ENCODE results near the gene RAB7B.
"Not testable (repeated sequence)": the region's sequence is repeated elsewhere in the genome, so short reads cannot be mapped to it uniquely, and the experiment has no call there.

Gene RAB7B, protein sequence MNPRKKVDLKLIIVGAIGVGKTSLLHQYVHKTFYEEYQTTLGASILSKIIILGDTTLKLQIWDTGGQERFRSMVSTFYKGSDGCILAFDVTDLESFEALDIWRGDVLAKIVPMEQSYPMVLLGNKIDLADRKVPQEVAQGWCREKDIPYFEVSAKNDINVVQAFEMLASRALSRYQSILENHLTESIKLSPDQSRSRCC

DNA sequence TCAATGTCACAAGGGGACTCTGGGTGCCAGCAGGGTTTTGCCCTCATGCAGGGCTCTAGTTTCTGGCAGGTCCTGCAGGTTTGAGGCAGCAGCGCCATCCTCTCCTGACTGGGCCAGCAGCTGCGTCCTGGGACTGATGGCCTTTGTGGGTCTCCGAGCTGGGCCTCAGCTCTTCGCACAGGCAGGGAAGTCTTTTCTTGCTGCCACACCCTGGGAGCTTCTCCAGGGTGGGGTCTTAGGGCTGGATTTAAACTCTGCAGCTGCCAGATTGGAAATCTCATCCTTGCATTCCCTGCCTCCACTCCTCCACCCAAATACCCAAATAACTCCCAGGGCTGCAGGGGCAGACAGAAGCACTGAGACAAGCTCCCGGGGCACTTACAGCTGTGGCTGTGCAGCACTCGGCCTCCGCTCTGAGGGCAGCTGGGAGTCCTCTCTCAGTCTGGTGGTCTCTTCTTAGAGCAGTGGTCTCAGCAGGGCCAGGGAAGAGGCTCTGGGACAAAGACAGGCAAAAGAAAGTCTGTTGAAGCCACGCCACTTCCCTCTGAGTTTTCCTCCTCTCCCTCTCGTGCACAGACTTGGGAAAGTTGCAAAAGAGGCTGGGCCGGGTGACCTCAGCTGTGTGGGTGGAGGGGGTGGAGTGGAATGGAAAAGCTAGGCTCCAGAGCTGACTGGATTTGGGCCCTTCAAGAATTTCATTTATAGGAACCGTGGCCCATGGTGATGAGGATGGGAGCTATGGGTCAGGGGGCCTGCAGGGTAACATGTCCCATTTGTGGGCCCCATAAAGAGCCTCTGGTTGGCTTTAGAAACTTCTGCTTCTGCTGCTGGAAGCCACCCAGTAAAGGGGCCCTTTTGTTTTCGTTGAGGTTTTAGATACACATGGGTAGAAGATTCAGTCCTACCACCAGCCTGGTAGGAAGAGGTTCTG, at the start of gene RAB7B:
Gene RAB7B, minus strand, starts transcription at position 525 of the 931 bp plus-strand sequence. CDS start 9,260 bp downstream, outside the sequence.
- Histone ChIP-seq H3K4me1 (ENCODE audit: control insufficient read depth in 5 of 5, insufficient read depth in 5 of 5, low read length in 5 of 5) (peaks cover 8 to 63% (median 48%) of the 10 kb centered on the region in 5 donors), H3K9ac (ENCODE audit: low read length in 5 of 5) (peak within 1 kb of the TSS; percentile 56 to 83 (median 76)), H3K27me3 (ENCODE audit: control insufficient read depth in 5 of 5, insufficient read depth in 4 of 5, low read length in 5 of 5) (no peaks in the 10 kb centered on the region), H3K9me3 (ENCODE audit: control insufficient read depth in 5 of 5, low read length in 5 of 5) (no peaks in the 10 kb centered on the region), H3K36me3 (ENCODE audit: control insufficient read depth in 5 of 5, insufficient read depth in 5 of 5, low read length in 5 of 5) (no peaks in the 10 kb centered on the region), H3K4me3 (ENCODE audit: low read depth in 1 of 5, low read length in 5 of 5) (peak within 1 kb of the TSS; percentile 64 to 76 (median 70)), H3K27ac (ENCODE audit: low read depth, low read length) (peak within 1 kb of the TSS; percentile 82)

DNA sequence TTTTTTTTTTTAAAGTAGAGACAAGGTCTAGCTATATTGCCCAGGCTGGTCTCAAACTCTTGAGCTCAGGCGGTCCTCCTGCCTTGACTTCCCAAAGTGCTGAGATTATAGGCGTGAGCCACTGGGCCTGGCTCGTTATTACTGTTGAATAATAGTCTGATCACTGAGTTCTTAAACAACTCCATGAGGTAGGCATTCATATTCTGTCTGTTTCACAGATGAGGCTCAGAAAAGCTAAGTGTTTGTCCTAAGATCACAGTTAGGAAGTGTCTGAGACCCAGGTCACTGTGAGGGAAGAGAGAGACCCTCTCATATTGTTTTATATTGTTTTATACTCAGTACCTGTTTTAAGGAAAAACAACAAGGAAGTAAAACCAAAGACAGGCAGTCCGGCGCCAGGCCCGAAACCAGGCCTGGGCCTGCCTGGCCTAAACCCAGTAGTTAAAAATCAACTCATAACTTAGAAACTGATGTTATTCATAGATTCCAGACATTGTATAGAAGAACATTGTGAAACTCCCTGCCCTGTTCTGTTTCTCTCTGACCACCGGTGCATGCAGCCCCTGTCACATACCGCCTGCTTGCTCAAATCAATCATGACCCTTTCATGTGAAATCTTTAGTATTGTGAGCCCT, 49.2 kb upstream of the RAB7B start:
- not testable (repeated sequence) for H3K9me3 ChIP-seq (ENCODE audit: control insufficient read depth in 5 of 5, low read length in 5 of 5); H3K27ac ChIP-seq (ENCODE audit: low read depth, low read length)

DNA sequence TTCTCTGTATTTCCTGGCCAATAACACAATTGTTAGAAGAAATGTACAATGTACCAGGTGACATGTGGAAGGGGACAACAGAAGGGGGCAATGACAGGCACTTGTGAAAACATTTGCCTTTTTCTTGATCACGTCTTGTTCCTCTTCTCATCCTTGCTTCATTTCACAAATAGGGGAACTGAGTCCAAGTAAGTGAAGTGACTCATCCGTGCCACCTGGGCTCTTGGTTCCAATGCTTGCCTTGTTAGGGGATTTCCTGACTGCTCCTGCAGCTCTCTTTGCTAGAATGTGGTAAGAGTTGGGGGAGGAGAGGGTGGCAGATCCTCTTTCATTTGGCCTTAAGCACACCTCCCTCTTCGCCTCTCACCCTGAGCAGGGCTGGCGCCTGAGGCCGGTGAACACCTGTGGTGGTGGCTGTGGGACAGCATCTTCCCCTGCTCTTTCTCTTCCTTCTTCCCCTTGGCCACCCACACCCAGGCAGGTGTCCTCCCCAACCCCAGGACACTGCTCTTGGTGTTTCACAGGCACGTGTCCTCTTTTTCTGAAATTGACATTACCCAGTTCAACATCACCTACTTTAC, 47.5 kb upstream of the RAB7B start:
- H3K27me3 ChIP-seq (ENCODE audit: control insufficient read depth in 5 of 5, insufficient read depth in 4 of 5, low read length in 5 of 5): no peaks in the 10 kb centered on the region
- H3K9ac ChIP-seq (ENCODE audit: low read length in 5 of 5): no peak overlapping the region
- H3K9me3 ChIP-seq (ENCODE audit: control insufficient read depth in 5 of 5, low read length in 5 of 5): no peaks in the 10 kb centered on the region
- no peak overlapping the region for H3K4me3 ChIP-seq (ENCODE audit: low read depth in 1 of 5, low read length in 5 of 5)
- no peaks in the 10 kb centered on the region for H3K36me3 ChIP-seq (ENCODE audit: control insufficient read depth in 5 of 5, insufficient read depth in 5 of 5, low read length in 5 of 5)
- peaks cover 0 to 13% (median 8%) of the 10 kb centered on the region in 5 donors for H3K4me1 ChIP-seq (ENCODE audit: control insufficient read depth in 5 of 5, insufficient read depth in 5 of 5, low read length in 5 of 5)
- no peak overlapping the region for H3K27ac ChIP-seq (ENCODE audit: low read depth, low read length)

More for the DNA sequence above, 49.2 kb upstream of the RAB7B start:
- not testable (repeated sequence) for H3K36me3 ChIP-seq (ENCODE audit: control insufficient read depth in 5 of 5, insufficient read depth in 5 of 5, low read length in 5 of 5); H3K4me3 ChIP-seq (ENCODE audit: low read depth in 1 of 5, low read length in 5 of 5); H3K27me3 ChIP-seq (ENCODE audit: control insufficient read depth in 5 of 5, insufficient read depth in 4 of 5, low read length in 5 of 5); H3K9ac ChIP-seq (ENCODE audit: low read length in 5 of 5)
- H3K4me1 ChIP-seq (ENCODE audit: control insufficient read depth in 5 of 5, insufficient read depth in 5 of 5, low read length in 5 of 5): peaks cover 0 to 13% (median 8%) of the 10 kb centered on the region in 5 donors

DNA sequence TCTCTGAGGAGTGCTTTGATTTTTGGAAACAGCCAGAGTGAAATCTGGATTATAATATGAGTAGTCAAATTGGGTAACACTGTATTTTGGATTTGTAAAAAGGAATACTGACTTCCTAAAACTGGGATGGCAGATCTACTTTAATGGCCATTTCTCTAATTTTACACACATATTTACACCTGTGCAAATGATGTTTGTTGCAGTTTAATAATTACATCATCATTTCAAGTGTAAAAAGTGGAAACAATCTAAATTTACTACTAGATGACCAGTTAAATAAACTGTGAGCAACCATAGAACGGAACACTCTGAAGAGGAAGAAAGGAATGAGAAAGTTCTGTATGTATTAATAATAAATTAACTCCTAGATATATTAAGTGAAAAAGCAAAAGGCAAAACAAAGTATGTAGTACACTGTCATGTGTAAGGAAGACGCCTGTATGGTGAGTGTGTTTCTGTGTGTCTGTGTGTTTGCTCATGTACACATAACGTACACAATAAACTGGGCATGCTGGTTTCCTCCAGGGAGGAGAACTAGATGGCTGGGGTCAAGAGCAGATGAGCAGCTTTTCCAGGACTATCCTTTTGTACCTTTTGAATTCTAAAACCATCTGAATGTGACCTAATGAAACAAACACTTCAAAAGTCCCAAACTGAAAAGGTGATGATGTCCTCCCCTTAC, 46.9 kb upstream of the RAB7B start:
- Histone ChIP-seq H3K27me3 (ENCODE audit: control insufficient read depth in 5 of 5, insufficient read depth in 4 of 5, low read length in 5 of 5) (no peaks in the 10 kb centered on the region), H3K4me3 (ENCODE audit: low read depth in 1 of 5, low read length in 5 of 5) (no peak overlapping the region), H3K9me3 (ENCODE audit: control insufficient read depth in 5 of 5, low read length in 5 of 5) (no peaks in the 10 kb centered on the region), H3K9ac (ENCODE audit: low read length in 5 of 5) (no peak overlapping the region), H3K4me1 (ENCODE audit: control insufficient read depth in 5 of 5, insufficient read depth in 5 of 5, low read length in 5 of 5) (peaks cover 0 to 13% (median 8%) of the 10 kb centered on the region in 5 donors), H3K36me3 (ENCODE audit: control insufficient read depth in 5 of 5, insufficient read depth in 5 of 5, low read length in 5 of 5) (no peaks in the 10 kb centered on the region), H3K27ac (ENCODE audit: low read depth, low read length) (no peak overlapping the region)

DNA sequence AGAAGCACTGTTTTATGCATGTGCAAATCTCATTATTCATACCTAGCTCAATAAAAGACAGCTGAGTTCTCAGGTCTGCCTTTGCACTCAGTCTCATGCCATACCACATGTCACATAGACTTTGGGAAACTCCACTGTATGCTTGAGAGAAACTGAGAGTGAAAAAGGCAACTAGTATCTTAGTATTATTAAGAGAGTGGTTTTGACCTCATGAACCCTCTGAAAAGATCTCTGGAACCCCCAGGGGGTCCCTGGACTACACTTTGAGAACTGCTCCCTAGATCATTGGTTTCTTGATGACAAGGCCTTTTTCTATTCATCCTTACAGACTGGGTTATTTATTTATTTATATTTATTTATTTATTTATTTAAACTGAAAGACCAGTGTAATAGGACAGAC, 46.1 kb upstream of the RAB7B start:
- Histone ChIP-seq H3K36me3 (ENCODE audit: control insufficient read depth in 5 of 5, insufficient read depth in 5 of 5, low read length in 5 of 5) (no peaks in the 10 kb centered on the region), H3K9ac (ENCODE audit: low read length in 5 of 5) (no peak overlapping the region), H3K27me3 (ENCODE audit: control insufficient read depth in 5 of 5, insufficient read depth in 4 of 5, low read length in 5 of 5) (no peaks in the 10 kb centered on the region), H3K4me1 (ENCODE audit: control insufficient read depth in 5 of 5, insufficient read depth in 5 of 5, low read length in 5 of 5) (peaks cover 0 to 13% (median 8%) of the 10 kb centered on the region in 5 donors), H3K4me3 (ENCODE audit: low read depth in 1 of 5, low read length in 5 of 5) (no peak overlapping the region), H3K9me3 (ENCODE audit: control insufficient read depth in 5 of 5, low read length in 5 of 5) (no peaks in the 10 kb centered on the region), H3K27ac (ENCODE audit: low read depth, low read length) (no peak overlapping the region)

DNA sequence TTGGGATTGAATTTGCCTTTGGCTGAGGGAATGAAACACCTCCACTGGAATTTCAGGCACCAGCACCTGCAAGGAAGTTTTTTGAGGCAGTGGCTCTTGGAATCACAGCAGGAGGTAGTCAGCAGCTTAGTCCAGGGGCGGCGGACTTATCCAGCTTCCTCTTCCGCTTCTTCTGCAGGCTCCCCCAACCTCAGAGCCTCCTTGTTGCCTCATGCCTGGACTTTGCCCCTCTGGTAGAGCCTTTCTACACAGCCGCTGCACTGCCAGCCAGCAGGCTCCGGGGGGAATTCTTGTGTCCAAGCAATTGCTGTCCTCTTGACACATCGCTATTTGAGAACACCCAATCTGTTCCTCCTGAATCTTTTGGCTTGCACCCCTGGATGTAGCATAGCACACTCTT, 45.4 kb upstream of the RAB7B start:
- H3K27ac ChIP-seq (ENCODE audit: low read depth, low read length): no peak overlapping the region
- H3K27me3 ChIP-seq (ENCODE audit: control insufficient read depth in 5 of 5, insufficient read depth in 4 of 5, low read length in 5 of 5): no peaks in the 10 kb centered on the region
- H3K9me3 ChIP-seq (ENCODE audit: control insufficient read depth in 5 of 5, low read length in 5 of 5): no peaks in the 10 kb centered on the region
- H3K4me1 ChIP-seq (ENCODE audit: control insufficient read depth in 5 of 5, insufficient read depth in 5 of 5, low read length in 5 of 5): peaks cover 0 to 13% (median 8%) of the 10 kb centered on the region in 5 donors
- no peak overlapping the region for H3K9ac ChIP-seq (ENCODE audit: low read length in 5 of 5)
- H3K36me3 ChIP-seq (ENCODE audit: control insufficient read depth in 5 of 5, insufficient read depth in 5 of 5, low read length in 5 of 5): no peaks in the 10 kb centered on the region
- H3K4me3 ChIP-seq (ENCODE audit: low read depth in 1 of 5, low read length in 5 of 5): no peak overlapping the region

DNA sequence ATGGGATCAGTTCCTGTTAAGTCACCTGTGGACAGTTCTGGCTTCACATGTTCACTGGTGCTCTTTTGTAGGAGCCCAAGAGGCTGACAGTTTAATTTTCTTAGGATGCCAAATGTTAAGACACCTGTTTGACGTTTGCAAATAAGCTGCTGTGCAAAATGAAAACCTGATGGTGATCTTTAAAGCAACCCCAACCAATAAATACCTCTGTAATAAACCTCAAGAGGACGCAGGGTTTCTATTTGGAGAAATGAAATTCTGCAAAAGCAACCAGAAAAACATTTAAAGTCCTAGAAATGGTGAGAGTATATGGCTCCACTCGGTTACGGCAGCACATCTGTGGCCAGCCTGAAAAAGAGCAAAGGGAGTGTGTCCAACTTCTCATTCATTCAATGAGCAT, 44.1 kb upstream of the RAB7B start:
- no peak overlapping the region for H3K27ac ChIP-seq (ENCODE audit: low read depth, low read length)
- no peaks in the 10 kb centered on the region for H3K27me3 ChIP-seq (ENCODE audit: control insufficient read depth in 5 of 5, insufficient read depth in 4 of 5, low read length in 5 of 5)
- H3K9me3 ChIP-seq (ENCODE audit: control insufficient read depth in 5 of 5, low read length in 5 of 5): no peaks in the 10 kb centered on the region
- H3K9ac ChIP-seq (ENCODE audit: low read length in 5 of 5): no peak overlapping the region
- H3K36me3 ChIP-seq (ENCODE audit: control insufficient read depth in 5 of 5, insufficient read depth in 5 of 5, low read length in 5 of 5): no peaks in the 10 kb centered on the region
- peaks cover 0 to 13% (median 8%) of the 10 kb centered on the region in 5 donors for H3K4me1 ChIP-seq (ENCODE audit: control insufficient read depth in 5 of 5, insufficient read depth in 5 of 5, low read length in 5 of 5)
- no peak overlapping the region for H3K4me3 ChIP-seq (ENCODE audit: low read depth in 1 of 5, low read length in 5 of 5)

DNA sequence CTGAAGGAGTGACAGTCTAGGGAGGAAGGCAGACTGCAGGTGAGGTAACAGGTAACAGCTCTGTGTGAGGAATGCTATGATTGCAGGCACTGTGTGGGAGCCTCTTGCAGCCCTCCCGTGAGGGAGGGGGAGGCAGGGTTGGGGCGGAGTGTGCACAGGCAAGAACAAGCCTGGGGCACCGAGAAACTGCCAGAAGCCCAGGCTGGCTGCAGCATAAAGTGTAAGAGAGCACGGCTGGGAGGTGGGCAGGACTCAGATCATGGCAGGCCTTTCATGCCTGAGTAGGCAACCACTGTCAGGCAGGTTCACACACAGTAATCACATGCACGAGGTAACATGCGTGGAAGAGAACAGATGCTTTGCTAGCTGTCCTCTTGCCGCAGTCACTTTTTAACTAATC, 38.4 kb upstream of the RAB7B start:
- H3K27ac ChIP-seq (ENCODE audit: low read depth, low read length): no peak overlapping the region
- no peaks in the 10 kb centered on the region for H3K36me3 ChIP-seq (ENCODE audit: control insufficient read depth in 5 of 5, insufficient read depth in 5 of 5, low read length in 5 of 5)
- H3K9ac ChIP-seq (ENCODE audit: low read length in 5 of 5): no peak overlapping the region
- peaks cover 0 to 3% (median 0%) of the 10 kb centered on the region in 5 donors for H3K4me1 ChIP-seq (ENCODE audit: control insufficient read depth in 5 of 5, insufficient read depth in 5 of 5, low read length in 5 of 5)
- H3K4me3 ChIP-seq (ENCODE audit: low read depth in 1 of 5, low read length in 5 of 5): no peak overlapping the region
- H3K27me3 ChIP-seq (ENCODE audit: control insufficient read depth in 5 of 5, insufficient read depth in 4 of 5, low read length in 5 of 5): peaks cover 3 to 12% (median 7%) of the 10 kb centered on the region in 5 donors
- H3K9me3 ChIP-seq (ENCODE audit: control insufficient read depth in 5 of 5, low read length in 5 of 5): no peaks in the 10 kb centered on the region

DNA sequence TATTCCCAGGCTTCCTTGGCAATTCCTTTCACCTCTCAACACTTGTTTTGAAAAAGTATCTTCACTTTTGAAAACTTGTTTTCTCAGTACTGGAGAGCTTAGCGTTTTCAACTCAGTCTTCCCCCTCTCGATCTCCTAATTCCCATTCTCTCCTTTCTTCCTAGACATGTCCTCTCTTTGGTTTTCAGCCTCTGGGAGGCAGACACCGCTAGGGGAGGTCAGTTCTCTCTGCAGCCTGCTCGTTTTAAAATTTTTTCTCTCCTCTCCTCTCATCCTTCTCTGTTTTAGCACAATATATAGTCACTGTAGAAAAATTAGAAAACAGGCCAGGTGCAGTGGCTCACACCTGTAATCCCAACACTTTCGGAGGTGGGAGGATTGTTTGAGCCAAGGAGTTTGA, 37.1 kb upstream of the RAB7B start:
- H3K4me3 ChIP-seq (ENCODE audit: low read depth in 1 of 5, low read length in 5 of 5): no peak overlapping the region
- no peak overlapping the region for H3K27ac ChIP-seq (ENCODE audit: low read depth, low read length)

More for the DNA sequence above, 37.1 kb upstream of the RAB7B start:
- Histone ChIP-seq H3K36me3 (ENCODE audit: control insufficient read depth in 5 of 5, insufficient read depth in 5 of 5, low read length in 5 of 5) (no peaks in the 10 kb centered on the region), H3K27me3 (ENCODE audit: control insufficient read depth in 5 of 5, insufficient read depth in 4 of 5, low read length in 5 of 5) (peaks cover 3 to 12% (median 9%) of the 10 kb centered on the region in 5 donors), H3K4me1 (ENCODE audit: control insufficient read depth in 5 of 5, insufficient read depth in 5 of 5, low read length in 5 of 5) (peaks cover 0 to 3% (median 0%) of the 10 kb centered on the region in 5 donors), H3K9me3 (ENCODE audit: control insufficient read depth in 5 of 5, low read length in 5 of 5) (no peaks in the 10 kb centered on the region), H3K9ac (ENCODE audit: low read length in 5 of 5) (no peak overlapping the region)

Measured in subcutaneous abdominal adipose tissue (tissue), 5 donors.